GM21367 (cell line): Measurements from ENCODE around the gene NOL12.
"Not testable (repeated sequence)": the region's sequence is repeated elsewhere in the genome, so short reads cannot be mapped to it uniquely, and the experiment has no call there.

Experiments
- ATAC-seq: cut with Tn5 transposase; IDR thresholded peaks from one replicate; pipeline ENCODE4 v1.9.1; 2021; ENCODE audit not compliant: unreplicated experiment

The NOL12 gene

DNA sequence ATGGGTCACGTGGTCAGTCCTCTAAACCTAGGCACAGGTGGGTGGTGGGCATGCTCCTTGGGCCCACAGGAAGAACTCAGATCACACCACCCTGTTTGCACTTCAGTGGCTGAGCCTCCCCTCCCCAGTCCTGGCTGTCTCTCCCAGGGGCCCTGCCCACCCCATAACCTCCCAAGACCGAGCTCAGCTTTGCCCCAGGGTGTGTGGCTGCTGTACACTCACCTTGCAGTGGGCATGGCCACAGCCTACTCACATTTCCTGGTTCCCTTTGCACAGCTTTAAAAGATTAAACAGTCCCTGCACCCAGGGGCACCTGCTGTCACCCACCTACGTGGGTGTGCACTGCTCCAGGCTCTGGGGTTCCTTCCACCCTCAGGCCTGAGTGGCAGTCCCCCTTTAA lies 24.5 kb downstream of the NOL12 start:
- ATAC-seq: no peak

DNA sequence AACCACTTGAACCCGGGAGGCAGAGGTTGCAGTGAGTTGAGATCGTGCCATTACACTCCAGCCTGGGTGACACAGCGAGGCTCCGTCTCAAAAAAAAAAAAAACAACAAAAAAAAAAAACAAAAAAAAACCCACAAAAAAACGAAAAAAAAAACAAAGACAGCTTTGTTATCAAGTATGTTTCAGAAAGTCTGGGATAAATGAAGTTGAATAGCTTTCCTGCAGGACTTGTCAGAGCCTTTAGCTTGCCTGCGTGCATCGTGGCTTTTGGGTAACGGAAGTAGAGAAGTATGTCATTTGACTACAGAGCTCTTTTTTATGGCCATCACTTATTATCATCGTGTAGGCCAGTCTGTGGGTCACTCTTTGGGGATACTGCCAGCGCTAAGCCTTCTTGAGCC lies 25.3 kb downstream of the NOL12 start:
- ATAC-seq: no peak

DNA sequence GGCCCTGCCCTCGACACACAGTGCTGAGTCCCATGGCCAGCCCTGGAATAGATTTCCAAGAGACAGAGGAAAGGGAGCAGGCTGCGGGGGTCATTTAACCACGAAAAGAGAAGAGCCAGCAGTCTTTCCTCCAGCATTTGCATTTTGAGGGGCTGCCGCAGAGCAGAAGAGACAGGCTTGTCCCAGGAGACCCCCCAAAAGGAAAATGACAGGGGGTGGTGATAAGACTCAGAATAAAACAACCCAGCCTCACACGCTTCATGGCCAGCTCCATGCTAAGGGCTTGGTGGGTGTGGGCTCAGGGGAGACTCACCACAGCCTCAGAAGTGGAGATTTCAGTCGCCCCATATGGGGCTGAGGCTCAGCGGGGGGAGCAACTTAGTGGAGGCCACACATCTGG lies 27.6 kb downstream of the NOL12 start:
- no peak for ATAC-seq

DNA sequence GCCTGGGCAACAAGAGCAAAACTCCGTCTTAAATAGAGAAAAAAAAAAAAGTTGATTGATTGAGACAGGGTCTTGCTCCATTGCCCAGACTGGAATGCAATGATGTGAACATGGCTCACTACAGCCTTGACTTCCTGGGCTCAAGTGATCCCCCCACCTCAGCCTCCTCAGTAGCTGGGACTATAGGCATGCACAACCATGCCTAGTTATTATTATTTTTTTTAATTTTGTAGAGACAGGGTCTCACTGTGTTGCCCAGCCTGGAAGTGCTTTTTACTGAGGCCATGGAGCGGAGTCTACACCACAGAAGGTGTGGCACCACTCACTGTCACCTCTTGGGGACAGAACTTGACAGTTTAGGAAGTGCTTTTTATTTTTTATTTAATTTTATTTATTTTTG lies 28.5 kb downstream of the NOL12 start:
- ATAC-seq: no peak

DNA sequence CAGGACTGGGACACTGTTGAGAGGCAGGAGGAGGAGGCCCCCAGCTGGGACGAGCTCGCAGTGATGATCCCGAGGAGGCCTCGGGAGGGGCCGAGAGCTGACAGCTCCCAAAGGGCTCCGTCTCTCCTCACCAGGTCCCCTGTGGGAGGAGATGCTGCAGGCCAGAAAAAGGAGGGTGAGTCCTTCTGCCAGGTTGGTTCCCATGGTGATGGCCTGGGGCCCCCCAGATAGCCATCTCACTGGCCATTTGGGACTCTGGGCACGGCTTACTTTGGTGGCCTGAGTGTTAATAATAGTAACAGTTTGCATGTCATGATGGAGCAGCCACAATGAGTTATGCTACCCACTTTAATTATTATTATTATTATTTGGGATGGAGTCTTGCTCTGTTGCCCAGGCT lies 29.6 kb downstream of the NOL12 start:
- no peak for ATAC-seq

DNA sequence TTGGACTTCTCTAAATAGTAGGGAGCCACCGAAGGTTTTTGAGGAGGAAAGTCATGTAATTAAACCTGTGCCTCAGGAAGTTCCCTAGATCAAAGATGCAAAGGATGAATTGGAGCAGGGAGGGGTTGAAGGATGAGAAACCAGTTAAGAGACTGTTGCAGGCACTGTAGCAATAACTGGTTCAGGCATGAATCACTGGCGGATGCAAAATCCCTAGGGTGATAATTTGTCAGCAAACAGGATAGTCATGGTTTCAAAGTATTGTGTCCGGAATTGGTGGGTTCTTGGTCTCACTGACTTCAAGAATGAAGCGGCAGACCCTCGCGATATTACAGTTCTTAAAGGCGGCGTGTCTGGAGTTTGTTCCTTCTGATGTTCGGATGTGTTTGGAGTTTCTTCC lies 30.6 kb downstream of the NOL12 start:
- ATAC-seq: no peak

DNA sequence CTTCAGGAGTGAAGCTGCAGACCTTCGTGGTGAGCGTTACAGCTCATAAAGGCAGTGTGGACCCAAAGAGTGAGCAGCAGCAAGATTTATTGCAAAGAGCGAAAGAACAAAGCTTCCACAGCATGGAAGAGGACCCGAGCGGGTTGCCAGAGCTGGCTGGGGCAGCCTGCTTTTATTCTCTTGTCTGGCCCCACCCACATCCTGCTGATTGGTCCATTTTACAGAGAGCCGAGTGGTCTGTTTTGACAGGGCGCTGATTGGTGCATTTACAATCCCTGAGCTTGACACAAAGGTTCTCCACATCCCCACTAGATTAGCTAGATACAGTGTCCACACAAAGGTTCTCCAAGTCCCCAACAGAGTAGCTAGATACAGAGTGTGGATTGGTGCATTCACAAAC lies 31.1 kb downstream of the NOL12 start:
- not testable (repeated sequence) for ATAC-seq

DNA sequence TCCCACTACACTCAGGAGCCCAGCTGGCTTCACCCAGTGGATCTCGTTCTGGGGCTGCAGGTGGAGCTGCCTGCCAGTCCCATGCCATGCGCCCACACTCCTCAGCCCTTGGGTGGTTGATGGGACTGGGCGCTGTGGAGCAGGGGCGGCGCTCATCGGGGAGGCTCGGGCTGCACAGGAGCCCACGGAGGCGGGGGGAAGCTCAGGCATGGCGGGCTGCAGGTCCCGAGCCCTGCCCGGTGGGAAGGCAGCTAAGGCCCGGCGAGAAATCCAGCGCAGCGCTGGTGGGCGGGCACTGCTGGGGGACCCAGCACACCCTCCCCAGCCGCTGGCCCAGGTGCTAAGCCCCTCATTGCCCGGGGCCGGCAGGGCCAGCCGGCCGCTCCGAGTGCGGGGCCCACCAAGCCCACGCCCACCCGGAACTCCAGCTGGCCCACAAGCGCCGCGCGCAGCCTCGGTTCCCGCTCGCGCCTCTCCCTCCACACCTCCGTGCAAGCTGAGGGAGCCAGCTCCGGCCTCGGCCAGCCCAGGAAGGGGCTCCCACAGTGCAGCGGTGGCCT lies 31.7 kb downstream of the NOL12 start:
- not testable (repeated sequence) for ATAC-seq

DNA sequence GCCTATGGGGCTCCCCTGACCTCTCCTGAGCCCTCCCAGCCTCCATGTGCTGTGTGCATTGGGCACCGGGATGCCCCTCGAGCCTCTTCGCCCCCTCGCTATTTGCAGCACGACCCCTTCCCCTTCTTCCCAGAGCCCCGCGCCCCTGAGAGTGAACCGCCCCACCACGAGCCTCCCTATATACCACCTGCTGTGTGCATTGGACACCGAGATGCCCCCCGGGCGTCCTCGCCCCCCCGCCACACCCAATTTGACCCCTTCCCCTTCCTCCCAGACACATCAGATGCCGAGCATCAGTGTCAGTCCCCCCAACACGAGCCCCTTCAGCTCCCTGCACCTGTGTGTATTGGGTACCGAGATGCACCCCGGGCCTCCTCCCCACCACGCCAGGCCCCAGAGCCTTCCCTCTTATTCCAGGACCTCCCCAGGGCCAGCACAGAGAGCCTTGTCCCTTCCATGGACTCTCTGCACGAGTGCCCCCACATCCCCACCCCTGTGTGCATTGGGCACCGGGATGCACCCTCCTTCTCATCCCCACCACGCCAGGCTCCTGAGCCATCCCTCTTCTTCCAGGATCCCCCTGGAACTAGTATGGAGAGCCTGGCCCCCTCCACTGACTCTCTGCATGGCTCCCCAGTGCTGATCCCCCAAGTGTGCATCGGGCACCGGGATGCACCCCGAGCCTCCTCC lies 39.6 kb downstream of the NOL12 start:
- no peak for ATAC-seq

DNA sequence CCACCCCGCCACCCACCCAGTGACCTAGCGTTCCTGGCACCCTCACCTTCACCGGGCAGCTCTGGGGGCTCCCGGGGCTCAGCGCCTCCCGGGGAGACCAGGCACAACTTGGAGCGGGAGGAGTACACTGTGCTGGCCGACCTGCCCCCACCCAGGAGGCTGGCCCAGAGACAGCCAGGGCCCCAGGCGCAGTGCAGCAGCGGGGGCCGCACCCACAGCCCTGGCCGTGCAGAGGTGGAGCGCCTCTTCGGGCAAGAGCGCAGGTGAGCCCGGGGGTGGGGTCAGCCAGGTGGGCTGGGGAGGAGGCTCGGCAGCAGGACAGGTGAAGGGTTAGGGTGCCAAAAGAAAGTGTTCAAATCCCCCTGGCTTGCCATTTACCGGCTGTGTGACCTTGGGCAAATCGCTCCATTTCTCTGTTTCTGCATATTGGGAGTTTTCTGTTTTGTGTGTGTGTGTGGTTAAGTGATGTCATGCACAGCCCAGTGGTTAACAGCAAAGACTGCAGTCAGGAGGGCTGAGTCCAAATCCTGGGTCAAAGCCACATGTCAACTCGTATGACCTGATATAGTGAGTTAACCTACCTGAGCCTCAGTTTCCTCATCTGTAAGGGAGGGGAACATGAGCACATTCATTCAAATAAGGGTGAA lies 40.2 kb downstream of the NOL12 start:
- no peak for ATAC-seq

DNA sequence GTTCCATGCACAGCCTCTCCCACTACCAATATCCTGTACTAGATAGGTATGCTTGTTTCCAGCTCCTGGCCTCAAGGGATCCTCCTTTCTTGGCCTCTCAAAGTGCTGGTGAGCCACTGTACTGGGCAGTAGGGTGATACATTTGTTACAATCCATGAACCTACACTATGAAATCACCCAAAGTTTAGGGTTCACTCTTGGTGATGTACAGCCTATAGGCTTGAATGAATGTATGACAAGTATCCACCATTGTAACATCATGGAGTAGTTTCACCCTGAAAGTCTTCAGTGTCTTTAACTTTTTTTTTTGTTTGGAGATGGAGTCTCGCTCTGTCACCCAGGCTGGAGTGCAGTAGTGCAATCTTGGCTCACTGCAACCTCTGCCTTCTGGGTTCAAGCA lies 42.5 kb downstream of the NOL12 start:
- no peak for ATAC-seq

DNA sequence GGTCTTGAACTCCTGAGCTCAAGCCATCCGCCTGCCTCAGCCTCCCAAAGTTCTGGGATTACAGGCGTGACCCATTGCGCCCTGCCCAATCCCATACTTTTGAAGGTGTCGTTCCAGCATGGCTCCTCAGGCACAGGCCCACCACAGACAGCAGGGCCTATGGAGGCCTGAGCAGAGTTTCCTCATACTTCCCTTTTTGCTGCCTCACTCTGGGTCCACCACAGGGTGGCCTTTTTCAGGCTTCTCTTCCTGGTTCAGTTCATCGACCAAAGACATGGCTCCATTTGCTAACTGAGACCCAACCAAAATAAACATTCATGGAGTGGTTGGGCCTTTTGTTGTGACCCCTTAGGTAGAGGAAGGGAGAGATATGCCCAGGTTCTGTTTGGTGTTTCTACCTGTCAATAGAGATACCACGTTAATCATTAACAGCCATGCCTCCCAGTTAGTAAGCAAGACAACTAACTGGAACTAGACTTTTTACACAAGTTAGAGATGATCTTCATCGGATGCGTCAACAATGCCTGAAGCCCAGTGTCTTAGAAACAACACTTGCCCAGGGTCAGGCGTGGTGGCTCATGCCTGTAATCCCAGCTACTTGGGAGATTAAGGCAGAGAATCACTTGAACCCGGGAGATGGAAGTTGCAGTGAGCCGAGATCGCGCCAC lies 45.8 kb downstream of the NOL12 start:
- no peak for ATAC-seq

DNA sequence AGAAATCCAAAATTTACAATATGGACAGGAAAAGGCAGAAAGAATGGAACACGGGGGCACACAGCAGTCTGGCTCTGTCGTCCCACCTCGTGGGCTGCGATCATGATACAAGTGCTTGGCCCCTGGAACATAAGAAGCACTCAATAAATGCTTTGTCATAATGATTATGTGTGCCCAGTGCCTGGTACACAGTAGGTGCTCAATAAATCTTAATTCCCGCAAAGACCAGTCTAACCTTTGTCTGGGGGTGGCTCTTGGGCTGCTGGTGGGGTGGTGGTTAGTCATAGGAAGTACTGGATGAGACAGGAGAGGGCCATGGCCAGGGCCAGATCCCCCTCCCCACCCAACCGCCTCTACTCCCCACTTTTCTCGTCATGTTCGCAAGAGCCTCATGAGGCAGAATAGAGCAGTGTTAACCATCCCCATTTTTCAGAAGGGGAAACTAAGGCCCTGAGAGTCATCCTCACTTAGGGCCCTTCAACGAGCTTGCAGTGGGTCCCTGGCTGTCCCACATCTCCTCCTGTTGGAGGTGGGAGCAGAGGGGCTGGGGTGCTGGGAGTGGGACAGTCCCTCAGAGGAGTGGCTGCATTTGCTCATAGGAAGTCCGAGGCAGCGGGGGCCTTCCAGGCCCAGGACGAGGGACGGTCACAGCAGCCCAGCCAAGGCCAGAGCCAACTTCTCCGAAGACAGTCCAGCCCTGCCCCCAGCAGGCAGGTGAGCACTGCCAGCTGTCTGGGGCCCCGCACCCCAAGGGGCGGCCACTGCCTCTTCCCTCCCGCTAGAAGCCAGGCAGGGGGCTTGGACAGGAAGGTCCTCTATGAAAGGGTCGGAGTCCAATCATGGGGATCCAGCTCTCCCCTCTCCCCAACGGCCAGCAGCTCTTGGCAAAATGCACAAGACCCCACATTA lies 46.8 kb downstream of the NOL12 start:
- no peak for ATAC-seq

DNA sequence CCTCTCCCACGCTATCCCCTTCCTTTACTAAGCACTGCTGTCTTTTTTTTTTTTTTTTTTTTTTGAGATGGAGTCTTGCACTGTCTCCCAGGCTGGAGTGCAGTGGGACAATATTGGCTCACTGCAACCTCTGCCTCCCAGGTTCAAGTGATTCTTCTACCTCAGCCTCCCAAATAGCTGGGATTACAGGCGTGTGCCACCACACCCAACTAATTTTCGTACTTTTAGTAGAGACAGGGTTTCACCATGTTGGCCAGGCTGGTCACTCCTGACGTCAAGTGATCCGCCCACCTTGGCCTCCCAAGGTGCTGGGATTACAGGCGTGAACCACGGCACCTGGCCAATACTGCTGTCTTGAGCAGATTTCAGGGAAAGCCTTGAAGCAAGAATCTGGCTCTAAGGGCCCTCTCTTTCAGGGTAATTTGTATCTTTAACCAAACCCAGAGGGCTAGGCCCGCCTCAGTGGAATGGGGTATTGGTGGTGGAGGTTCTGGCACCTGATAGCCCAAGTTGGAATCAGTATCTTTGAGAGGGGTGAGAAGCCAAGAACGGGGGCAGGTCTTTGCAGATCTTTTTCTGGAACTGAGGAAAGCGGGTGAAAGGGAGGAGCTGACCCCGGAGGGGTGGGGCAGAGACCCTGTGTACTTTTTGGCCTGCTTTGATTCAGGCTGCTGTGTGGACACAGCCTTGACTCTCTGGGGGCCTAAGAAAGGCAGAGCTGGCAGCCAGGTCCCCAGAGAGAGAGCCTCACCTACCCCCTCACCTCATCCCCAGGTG lies 47.7 kb downstream of the NOL12 start:
- no peak for ATAC-seq

DNA sequence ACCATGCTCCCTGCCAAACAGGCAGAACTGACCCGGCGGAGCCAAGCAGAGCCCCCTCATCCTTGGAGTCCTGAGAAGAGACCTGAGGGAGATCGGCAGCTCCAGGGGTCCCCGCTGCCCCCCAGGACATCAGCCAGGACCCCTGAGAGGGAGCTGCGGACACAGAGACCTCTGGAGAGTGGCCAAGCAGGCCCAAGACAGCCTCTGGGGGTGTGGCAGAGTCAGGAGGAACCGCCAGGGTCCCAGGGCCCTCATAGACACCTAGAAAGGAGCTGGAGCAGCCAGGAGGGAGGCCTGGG lies 48.2 kb downstream of the NOL12 start:
- ATAC-seq: no peak

DNA sequence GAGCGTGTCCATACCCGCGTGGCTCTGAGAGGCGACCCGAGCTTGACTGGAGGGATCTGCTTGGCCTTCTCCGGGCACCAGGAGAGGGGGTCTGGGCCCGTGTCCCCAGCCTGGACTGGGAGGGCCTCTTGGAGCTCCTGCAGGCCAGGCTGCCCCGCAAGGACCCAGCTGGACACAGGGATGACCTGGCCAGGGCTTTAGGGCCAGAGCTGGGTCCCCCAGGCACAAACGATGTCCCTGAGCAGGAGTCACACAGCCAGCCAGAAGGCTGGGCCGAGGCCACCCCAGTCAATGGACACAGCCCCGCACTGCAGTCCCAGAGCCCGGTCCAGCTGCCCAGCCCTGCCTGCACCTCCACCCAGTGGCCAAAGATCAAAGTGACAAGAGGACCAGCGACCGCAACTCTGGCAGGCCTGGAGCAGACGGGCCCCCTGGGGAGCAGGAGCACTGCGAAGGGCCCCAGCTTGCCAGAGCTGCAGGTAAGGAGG lies 48.9 kb downstream of the NOL12 start:
- ATAC-seq: no peak

DNA sequence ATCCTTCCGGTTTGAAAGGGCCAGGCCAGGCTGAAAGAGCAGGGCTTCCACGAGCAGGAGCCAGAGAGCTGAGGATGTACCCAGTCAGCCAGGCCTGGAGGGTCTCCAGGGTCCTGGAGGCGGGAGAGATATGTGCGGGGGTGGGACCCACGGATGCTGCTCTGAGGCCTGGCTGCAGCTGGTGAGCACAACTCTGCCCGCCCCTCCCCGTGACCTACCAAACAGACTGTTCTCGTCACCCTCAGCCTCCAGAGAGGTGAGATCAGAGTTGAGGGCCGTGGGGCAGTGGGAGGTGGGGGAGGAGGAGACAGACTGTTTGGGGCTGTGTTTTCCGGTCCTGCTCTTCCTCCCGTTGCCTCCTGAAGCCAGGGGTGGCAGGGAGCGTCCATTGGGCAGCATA lies 52.9 kb downstream of the NOL12 start:
- ATAC-seq: no peak

DNA sequence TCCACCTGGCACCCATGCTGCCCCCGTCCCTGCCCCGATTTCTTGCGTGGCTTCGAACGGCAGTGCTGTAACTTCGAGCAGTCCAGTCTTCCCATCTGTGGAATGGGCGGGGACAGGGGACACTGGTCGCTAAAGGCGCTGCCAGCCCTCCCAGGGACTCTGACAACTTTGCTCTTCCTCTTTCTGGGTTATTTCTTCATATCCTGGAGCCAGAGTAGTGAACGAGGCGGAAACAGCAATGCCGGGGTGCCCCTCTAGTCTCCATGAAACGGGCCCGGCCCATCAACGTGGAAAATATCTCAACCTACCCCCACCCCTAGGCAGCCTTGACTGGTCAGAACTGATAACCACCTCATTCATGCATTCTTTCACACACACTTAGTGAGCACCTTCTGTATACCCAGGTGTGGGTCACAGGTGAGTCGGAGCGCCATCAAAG lies 53.5 kb downstream of the NOL12 start:
- ATAC-seq: no peak

DNA sequence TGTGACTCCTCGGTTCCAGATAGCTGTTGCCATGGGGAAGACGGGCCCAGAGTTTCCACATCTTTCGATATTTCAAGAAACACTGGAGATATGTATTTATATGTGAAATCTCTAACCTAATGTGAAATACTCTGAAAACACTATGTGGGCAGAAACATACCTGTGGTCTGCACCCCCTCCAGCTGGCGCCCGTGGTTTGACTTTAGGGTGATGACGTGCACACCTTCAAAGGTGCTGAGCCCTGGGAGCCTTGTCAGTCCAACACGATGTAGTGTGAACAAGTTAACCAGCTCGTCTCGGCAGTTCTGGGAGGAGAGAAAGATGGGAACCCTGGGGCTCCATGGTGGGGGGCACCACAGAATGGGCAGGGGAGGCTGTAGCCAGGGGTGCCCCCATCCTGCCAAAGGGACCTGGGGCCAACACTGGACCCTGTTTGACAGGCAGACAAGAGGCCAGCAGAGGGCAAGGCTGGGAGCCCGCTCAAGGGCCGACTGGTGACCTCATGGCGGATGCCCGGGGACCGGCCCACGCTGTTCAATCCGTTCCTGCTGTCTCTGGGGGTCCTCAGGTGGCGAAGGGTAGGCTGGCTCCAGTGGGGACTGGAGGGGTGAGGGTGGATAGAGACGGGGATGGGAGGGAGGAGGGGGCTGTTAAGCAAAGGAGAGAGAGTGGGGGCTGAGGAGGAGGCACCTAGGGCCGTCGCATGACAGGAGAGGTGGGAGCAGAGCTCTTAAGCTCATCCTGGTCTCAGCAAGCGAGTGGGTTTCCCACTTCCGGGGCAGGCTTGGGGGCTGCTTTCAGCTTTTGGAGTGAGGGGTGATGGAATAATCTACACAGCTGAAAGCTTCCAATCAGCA lies 54.5 kb downstream of the NOL12 start:
- ATAC-seq: no peak
